SK-N-SH (cell line): ENCODE measurements around the gene CCDC78. TPM values are rescaled to one million over a fixed set of nuclear protein-coding genes. Genes with fewer than 3 reads are reported as not detected.

Source experiments
- CTCF ChIA-PET: fragments of 300-600, 350-600 bp; formaldehyde crosslinking; extraction: SDS; loops from one replicate; lab custom pipeline; 2021; lab: Yijun Ruan, JAX
- POLR2A ChIA-PET: fragments of 350-600 bp; sonication (Branson Sonifier 250); formaldehyde crosslinking; extraction: SDS; loops from one replicate; lab custom pipeline; 2020; ENCODE audit warnings: antibody characterized with exemption, inconsistent platforms; lab: Yijun Ruan, JAX
- DNase-seq: peaks from one replicate; pipeline ENCODE4 v3.0.0; 2012
- H2AFZ ChIP-seq: fragments of 200-600 bp; sonication (generic); 2 replicates; pipeline ENCODE4 v1.8.1; 2016; ENCODE audit warnings: antibody characterized with exemption, mild to moderate bottlenecking, low read depth
- H3F3A ChIP-seq: fragments of 200-600 bp; sonication (generic); replicated peaks from 2 replicates; pipeline ENCODE3; 2016; ENCODE audit warnings: antibody characterized with exemption, mild to moderate bottlenecking; ENCODE audit not compliant: insufficient read depth
- H3K27ac ChIP-seq, 2 experiments: fragments of 200-500 bp in 1 of 2; fragments of 200-600 bp in 1 of 2; sonication (Bioruptor generic) in 1 of 2; sonication (generic), shearing (Covaris generic) in 1 of 2; 2 replicates each; pipeline versions ENCODE4 v1.5.1 to v1.6.1; 2014 to 2016; ENCODE audit warnings: low read depth in 2 of 2, inconsistent platforms in 1 of 2, low read length in 1 of 2, mild to moderate bottlenecking in 1 of 2, mixed read lengths in 1 of 2
- H3K27me3 ChIP-seq: fragments of 200-600 bp; sonication (generic), shearing (Covaris generic); 2 replicates; pipeline ENCODE4 v1.6.1; 2016; ENCODE audit warnings: mixed run types; ENCODE audit not compliant: insufficient read depth
- H3K36me3 ChIP-seq, 2 experiments: fragments of 200-500 bp in 1 of 2; fragments of 200-600 bp in 1 of 2; sonication (Bioruptor generic) in 1 of 2; sonication (generic) in 1 of 2; replicated peaks in 1 of 2; 2 replicates each; pipeline versions ENCODE3 to v1.5.1; 2014 to 2016; ENCODE audit warnings: low read length in 1 of 2, mild to moderate bottlenecking in 1 of 2; ENCODE audit not compliant: insufficient read depth in 2 of 2, control insufficient read depth in 1 of 2
- H3K4me1 ChIP-seq, 2 experiments: fragments of 200-500 bp in 1 of 2; fragments of 200-600 bp in 1 of 2; sonication (Bioruptor generic) in 1 of 2; sonication (generic), shearing (Covaris generic) in 1 of 2; 2 replicates each; pipeline versions ENCODE4 v1.5.1 to v1.6.1; 2014 to 2016; ENCODE audit warnings: low read depth in 1 of 2, low read length in 1 of 2, mixed run types in 1 of 2; ENCODE audit not compliant: insufficient read depth in 2 of 2, control insufficient read depth in 1 of 2
- H3K4me2 ChIP-seq: fragments of 200-600 bp; sonication (generic), shearing (Covaris generic); 2 replicates; pipeline ENCODE4 v1.6.1; 2017; ENCODE audit warnings: mixed run types
- H3K4me3 ChIP-seq, 2 experiments: fragments of 200-500 bp in 1 of 2; fragments of 200-600 bp in 1 of 2; sonication (Bioruptor generic) in 1 of 2; sonication (generic), shearing (Covaris generic) in 1 of 2; 2 replicates each; pipeline versions ENCODE4 v1.5.1 to v1.8.1; 2014 to 2016; ENCODE audit warnings: low read depth in 2 of 2, inconsistent platforms in 1 of 2, low read length in 1 of 2, mild to moderate bottlenecking in 1 of 2, mixed read lengths in 1 of 2, moderate library complexity in 1 of 2
- H3K79me2 ChIP-seq: fragments of 200-600 bp; sonication (generic); 2 replicates; pipeline ENCODE4 v1.8.1; 2017; ENCODE audit warnings: mild to moderate bottlenecking; ENCODE audit not compliant: insufficient read depth
- H3K9ac ChIP-seq: fragments of 200-600 bp; sonication (generic); 2 replicates; pipeline ENCODE4 v1.6.1; 2017; ENCODE audit warnings: mixed run types
- H3K9me2 ChIP-seq: fragments of 200-600 bp; sonication (generic); 2 replicates; pipeline ENCODE4 v1.6.1; 2017; ENCODE audit warnings: mixed run types
- H3K9me3 ChIP-seq: fragments of 200-600 bp; sonication (generic); 2 replicates; pipeline ENCODE4 v1.6.1; 2017; ENCODE audit warnings: mixed run types, mild to moderate bottlenecking, moderate library complexity
- H4K20me1 ChIP-seq: fragments of 200-600 bp; sonication (generic); 2 replicates; pipeline ENCODE4 v1.6.1; 2017; ENCODE audit warnings: mild to moderate bottlenecking, mixed run types; ENCODE audit not compliant: insufficient read depth
- EZH2phosphoT487 ChIP-seq: fragments of 200-600 bp; sonication (generic); IDR thresholded peaks from 2 replicates; pipeline ENCODE4 v1.6.1; 2017; ENCODE audit warnings: low read depth, mixed run types, mild to moderate bottlenecking, antibody characterized with exemption, moderate library complexity, borderline replicate concordance
- FOSL2 ChIP-seq: IDR thresholded peaks from 2 replicates; pipeline ENCODE4 v1.4.0; 2012; ENCODE audit warnings: low read depth, mild to moderate bottlenecking, moderate library complexity, borderline replicate concordance
- FOXJ3 ChIP-seq: sonication (generic); formaldehyde crosslinking; IDR thresholded peaks from 2 replicates; pipeline ENCODE4 v1.5.1; 2020; ENCODE audit warnings: mild to moderate bottlenecking, missing genetic modification reagents
- FOXM1 ChIP-seq: IDR thresholded peaks from 2 replicates; pipeline ENCODE4 v1.4.0; 2012; ENCODE audit warnings: low read depth, mild to moderate bottlenecking
- GATA2 ChIP-seq: sonication (generic); formaldehyde crosslinking; IDR thresholded peaks from 2 replicates; pipeline ENCODE4 v1.5.0; 2020; ENCODE audit warnings: mild to moderate bottlenecking, missing genetic modification reagents
- JUND ChIP-seq: IDR thresholded peaks from 2 replicates; pipeline ENCODE4 v1.4.0; 2012
- MAX ChIP-seq: IDR thresholded peaks from 2 replicates; pipeline ENCODE4 v1.4.0; 2012; ENCODE audit warnings: low read depth
- MXI1 ChIP-seq: IDR thresholded peaks from 2 replicates; pipeline ENCODE4 v1.6.1; 2012; ENCODE audit warnings: mild to moderate bottlenecking, low read depth, low read length, improper control_type of control experiment
- NRF1 ChIP-seq: IDR thresholded peaks from 2 replicates; pipeline ENCODE4 v1.6.1; 2012; ENCODE audit warnings: low read depth, mild to moderate bottlenecking, low read length
- PBX3 ChIP-seq: IDR thresholded peaks from 2 replicates; pipeline ENCODE4; 2012
- POLR2AphosphoS5 ChIP-seq: IDR thresholded peaks from 2 replicates; pipeline ENCODE4 v1.6.1; 2012; ENCODE audit warnings: low read depth, low read length
- RAD21 ChIP-seq: IDR thresholded peaks from 2 replicates; pipeline ENCODE4 v1.6.1; 2012; ENCODE audit warnings: mild to moderate bottlenecking, low read length
- RFX5 ChIP-seq: IDR thresholded peaks from 2 replicates; pipeline ENCODE4 v1.6.1; 2012; ENCODE audit warnings: mild to moderate bottlenecking, improper control_type of control experiment, low read length
- RXRA ChIP-seq: IDR thresholded peaks from 2 replicates; pipeline ENCODE4 v1.4.0; 2012; ENCODE audit warnings: low read depth, mild to moderate bottlenecking, borderline replicate concordance
- SIN3A ChIP-seq: IDR thresholded peaks from 2 replicates; pipeline ENCODE4 v1.6.1; 2012; ENCODE audit warnings: low read depth, mild to moderate bottlenecking, low read length, moderate library complexity, borderline replicate concordance
- SMC3 ChIP-seq: IDR thresholded peaks from 2 replicates; pipeline ENCODE4 v1.6.1; 2012; ENCODE audit warnings: low read depth, low read length, improper control_type of control experiment
- TEAD4 ChIP-seq: IDR thresholded peaks from 2 replicates; pipeline ENCODE4 v1.4.0; 2012; ENCODE audit warnings: mild to moderate bottlenecking, borderline replicate concordance; ENCODE audit not compliant: insufficient read depth
- USF1 ChIP-seq: IDR thresholded peaks from 2 replicates; pipeline ENCODE4 v1.4.0; 2012; ENCODE audit warnings: low read depth, borderline replicate concordance
- YY1 ChIP-seq: IDR thresholded peaks from 2 replicates; pipeline ENCODE4 v1.4.0; 2012; ENCODE audit warnings: low read depth, mild to moderate bottlenecking
- WGBS: methylation state at CpG from one replicate; pipeline ENCODE4 v1.1.6; 2017; ENCODE audit warnings: low lambda C conversion rate; 5-methylcytosine and 5-hydroxymethylcytosine counted together
- polyA plus RNA-seq, 3 experiments: library from polyadenylated mRNA; depleted of rRNA; stranded (reverse); fragments of >200 nt; gene quantifications; 2 replicates each; pipeline ENCODE4 v1.2.3, GENCODE V29; 2012
- TF ChIP-seq, protein P1 (sequence below): fragments of 150-350 bp; IDR thresholded peaks from 2 replicates; pipeline ENCODE4 v1.6.1; 2016; ENCODE audit warnings: mild to moderate bottlenecking, low read depth, low read length

Gene CCDC78
- polyA plus RNA-seq, 1 of the 3 experiments (the other 2 are of a cell fraction), result 15.4 TPM

- Histone ChIP-seq H3K4me1 (no peaks in the 10 kb centered on the region), H3K9me3 (no peaks in the 10 kb centered on the region), H2AFZ (no peak overlapping the region), H3K9ac (no peak overlapping the region), H3K9me2 (no peaks in the 10 kb centered on the region), H4K20me1 (no peaks in the 10 kb centered on the region), H3F3A (no peaks in the 10 kb centered on the region), H3K36me3 (no peaks in the 10 kb centered on the region), H3K4me2 (no peak overlapping the region), H3K27ac (no peak overlapping the region), H3K79me2 (no peaks in the 10 kb centered on the region), H3K27me3 (no peaks in the 10 kb centered on the region), H3K4me3 (no peak overlapping the region)
- no peak for DNase-seq
- ChIA-PET CTCF (interaction anchor here (1.3 kb wide), 1 partner anchor 15 kb away, joined by 3 read pairs; no protein-coding TSS in a partner anchor), POLR2A (no interaction called here)
- 90% methylated on average over 3 of the region's 22 CpGs for WGBS
- TF ChIP-seq FOSL2 (no peak), YY1 (no peak), RAD21 (no peak), FOXJ3 (CRISPR knock-in tag) (no peak), USF1 (no peak), SIN3A (no peak), POLR2AphosphoS5 (no peak), GATA2 (no peak), TEAD4 (no peak), MXI1 (no peak), MAX (no peak), SMC3 (no peak), RXRA (no peak), RFX5 (no peak), NRF1 (no peak), EZH2phosphoT487 (no peak), FOXM1 (no peak), PBX3 (no peak), JUND (no peak)
- TF ChIP-seq, protein P1, sequence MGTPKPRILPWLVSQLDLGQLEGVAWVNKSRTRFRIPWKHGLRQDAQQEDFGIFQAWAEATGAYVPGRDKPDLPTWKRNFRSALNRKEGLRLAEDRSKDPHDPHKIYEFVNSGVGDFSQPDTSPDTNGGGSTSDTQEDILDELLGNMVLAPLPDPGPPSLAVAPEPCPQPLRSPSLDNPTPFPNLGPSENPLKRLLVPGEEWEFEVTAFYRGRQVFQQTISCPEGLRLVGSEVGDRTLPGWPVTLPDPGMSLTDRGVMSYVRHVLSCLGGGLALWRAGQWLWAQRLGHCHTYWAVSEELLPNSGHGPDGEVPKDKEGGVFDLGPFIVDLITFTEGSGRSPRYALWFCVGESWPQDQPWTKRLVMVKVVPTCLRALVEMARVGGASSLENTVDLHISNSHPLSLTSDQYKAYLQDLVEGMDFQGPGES, result no peak
- TF ChIP-seq, all 33 proteins: peak for 0
Measured at GRCh38 chr16:761625-762513, 35.6 kb upstream of the CCDC78 start.
